ENCODE results near the gene OR12D1. TPM values are rescaled to one million over a fixed set of nuclear protein-coding genes. Genes with fewer than 3 reads are reported as not detected.

Gene OR12D1
- total and polyA plus RNA-seq, 9 of the 15 experiments (the other 6 are each of a cell fraction or from before 2014, with no cell fraction given) = not detected

GRCh38 chr6:29439006-29439405 is 24.3 kb downstream of the OR12D1 start, which contains the start of gene OR10C1:
OR10C1 (plus strand) TSS chr6:29439306; CDS start chr6:29440016, 710 bp downstream.
- H3K79me2 ChIP-seq (ENCODE audit: control insufficient read depth, insufficient read depth, low read length) = no peaks in the 10 kb centered on the region
- FAIRE-seq (no peak), DNase-seq (ENCODE audit: extremely low read depth in 1 of 4, low spot score in 3 of 4) (no peak), ATAC-seq (no peak)
- intact Hi-C loops (cut with micrococcal nuclease) = loop anchor here (5.0 kb wide), 2 partner anchors 78 to 213 kb away; no protein-coding TSS in a partner anchor
- no peaks in the 10 kb centered on the region for H3K36me3 ChIP-seq (ENCODE audit: control insufficient read depth, insufficient read depth, low read length)
- H3K9ac ChIP-seq (ENCODE audit: insufficient read depth in 1 of 2, low read depth in 2 of 2, low read length in 2 of 2) = no peak within 1 kb of the TSS
- no peak within 1 kb of the TSS for H3K4me2 ChIP-seq (ENCODE audit: insufficient read depth, low read length)
- no peaks in the 10 kb centered on the region for H3K9me1 ChIP-seq (ENCODE audit: control insufficient read depth, insufficient read depth, low read length)
- CTCF ChIA-PET (ENCODE audit: low intra/inter-chr PET ratio) = no interaction called here
- 0 out of 5 replicates have a peak, but pooled peaks cover 0 to 3% of the 10 kb centered on the region in 2 experiments for H3K4me1 ChIP-seq (replicated peaks in 1 of 2; ENCODE audit: control insufficient read depth in 2 of 2, insufficient read depth in 2 of 2, low read length in 2 of 2)
- no TSS peak for BruUV-seq (replicated peaks)
- no peaks in the 10 kb centered on the region for H3K9me3 ChIP-seq (replicated peaks; ENCODE audit: control insufficient read depth, insufficient read depth, low read depth, low read length)
- no peak within 1 kb of the TSS for H3K4me3 ChIP-seq
- in situ Hi-C loops (cut with MboI) = no loop called here
- H4K20me1 ChIP-seq (replicated peaks; ENCODE audit: control insufficient read depth, insufficient read depth, low read length) = no peaks in the 10 kb centered on the region
- POLR2A ChIA-PET = no interaction called here
- H3K27me3 ChIP-seq (ENCODE audit: control insufficient read depth in 2 of 2, insufficient read depth in 2 of 2, low read length in 2 of 2) = peaks cover 0 to 11% of the 10 kb centered on the region in 2 experiments; a peak in 3 of 5 replicates
- no peak within 1 kb of the TSS for H2AFZ ChIP-seq (ENCODE audit: low read depth, low read length)
- H3K27ac ChIP-seq (ENCODE audit: extremely low read depth, low read depth, low read length) = no peak within 1 kb of the TSS
- TF ChIP-seq ADNP (tag; IDR thresholded peaks at IDR 0.05) (no peak), MYBL2 (IDR thresholded peaks at IDR 0.05; ENCODE audit: low read depth) (no peak), MYBL2 (CRISPR knock-in tag; IDR thresholded peaks at IDR 0.05; ENCODE audit: borderline replicate concordance) (no peak), STAT5B (CRISPR knock-in tag; IDR thresholded peaks at IDR 0.05) (no peak), HMG20B (CRISPR knock-in tag; IDR thresholded peaks at IDR 0.05) (no peak), PTRF (tag; IDR thresholded peaks at IDR 0.05) (no peak)

DNA sequence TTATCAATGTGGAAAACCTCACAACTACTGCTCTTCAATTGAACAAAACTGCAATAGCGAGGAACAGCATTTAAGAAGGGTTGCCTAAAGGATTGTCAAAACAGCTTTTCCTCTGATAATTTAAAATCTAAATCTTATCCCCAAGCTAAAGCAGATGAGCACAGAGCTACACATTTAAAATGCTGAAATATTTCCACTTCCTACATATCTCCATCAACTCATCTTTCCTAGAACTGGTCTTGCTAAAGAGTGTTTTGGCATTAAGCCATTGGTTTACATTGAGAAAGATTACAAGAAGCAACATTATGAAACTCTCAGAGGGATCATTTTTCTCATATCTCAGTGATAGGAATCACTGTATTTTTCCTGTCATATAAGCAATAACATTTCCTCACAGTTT is 28.0 kb downstream of the OR12D1 start:
- FAIRE-seq (no peak), ATAC-seq (no peak), DNase-seq (ENCODE audit: extremely low read depth in 1 of 4, low spot score in 3 of 4) (no peak)
- Histone ChIP-seq H3K9ac (ENCODE audit: insufficient read depth in 1 of 2, low read depth in 2 of 2, low read length in 2 of 2) (no peak overlapping the region), H3K27ac (ENCODE audit: extremely low read depth, low read depth, low read length) (no peak overlapping the region), H3K4me3 (no peak overlapping the region), H3K4me2 (ENCODE audit: insufficient read depth, low read length) (no peak overlapping the region), H3K27me3 (ENCODE audit: control insufficient read depth in 2 of 2, insufficient read depth in 2 of 2, low read length in 2 of 2) (peaks cover 0 to 11% of the 10 kb centered on the region in 2 experiments; a peak in 3 of 5 replicates), H3K79me2 (ENCODE audit: control insufficient read depth, insufficient read depth, low read length) (no peaks in the 10 kb centered on the region), H3K4me1 (replicated peaks in 1 of 2; ENCODE audit: control insufficient read depth in 2 of 2, insufficient read depth in 2 of 2, low read length in 2 of 2) (0 out of 5 replicates have a peak, but pooled peaks cover 0 to 3% of the 10 kb centered on the region in 2 experiments), H3K36me3 (ENCODE audit: control insufficient read depth, insufficient read depth, low read length) (no peaks in the 10 kb centered on the region), H3K9me3 (replicated peaks; ENCODE audit: control insufficient read depth, insufficient read depth, low read depth, low read length) (no peaks in the 10 kb centered on the region), H4K20me1 (replicated peaks; ENCODE audit: control insufficient read depth, insufficient read depth, low read length) (no peaks in the 10 kb centered on the region), H2AFZ (ENCODE audit: low read depth, low read length) (no peak overlapping the region), H3K9me1 (ENCODE audit: control insufficient read depth, insufficient read depth, low read length) (no peaks in the 10 kb centered on the region)
- 0% methylated on average over 1 of the region's 1 CpG for WGBS (ENCODE audit: insufficient coverage, low coverage, missing lambda C conversion rate)
- intact Hi-C loops (cut with micrococcal nuclease) = no loop called here
- in situ Hi-C loops (cut with MboI) = no loop called here
- POLR2A ChIA-PET = no interaction called here
- BruUV-seq (replicated peaks) = no TSS peak
- CTCF ChIA-PET (ENCODE audit: low intra/inter-chr PET ratio) = interaction anchor here (0.6 kb wide), 1 partner anchor 534 kb away, joined by 3 read pairs; no protein-coding TSS in a partner anchor
- TF ChIP-seq ELF2 (CRISPR knock-in tag; IDR thresholded peaks at IDR 0.05) (peak; percentile 78), ZNF766 (CRISPR knock-in tag; conservative IDR thresholded peaks at IDR 0.05) (peak; percentile 85; the same call in 1 of the 2 replicates), CEBPB (tag; IDR thresholded peaks at IDR 0.05) (peak; percentile 77), NFIC (IDR thresholded peaks at IDR 0.05) (peak; percentile 54; the same call in 1 of the 2 replicates), CEBPG (CRISPR knock-in tag; IDR thresholded peaks at IDR 0.05) (no peak), CEBPG (tag; conservative IDR thresholded peaks at IDR 0.05 in 1 of 2, IDR thresholded peaks at IDR 0.05 in 1 of 2) (peak; percentile 42 to 88; a peak in 3 of 4 replicates), ZBTB17 (CRISPR knock-in tag; IDR thresholded peaks at IDR 0.05) (peak; percentile 97), GABPA (tag; conservative IDR thresholded peaks at IDR 0.05; ENCODE audit: low read depth) (peak; percentile 35)
